ENCODE results near the gene ADAM8.

Gene ADAM8

DNA sequence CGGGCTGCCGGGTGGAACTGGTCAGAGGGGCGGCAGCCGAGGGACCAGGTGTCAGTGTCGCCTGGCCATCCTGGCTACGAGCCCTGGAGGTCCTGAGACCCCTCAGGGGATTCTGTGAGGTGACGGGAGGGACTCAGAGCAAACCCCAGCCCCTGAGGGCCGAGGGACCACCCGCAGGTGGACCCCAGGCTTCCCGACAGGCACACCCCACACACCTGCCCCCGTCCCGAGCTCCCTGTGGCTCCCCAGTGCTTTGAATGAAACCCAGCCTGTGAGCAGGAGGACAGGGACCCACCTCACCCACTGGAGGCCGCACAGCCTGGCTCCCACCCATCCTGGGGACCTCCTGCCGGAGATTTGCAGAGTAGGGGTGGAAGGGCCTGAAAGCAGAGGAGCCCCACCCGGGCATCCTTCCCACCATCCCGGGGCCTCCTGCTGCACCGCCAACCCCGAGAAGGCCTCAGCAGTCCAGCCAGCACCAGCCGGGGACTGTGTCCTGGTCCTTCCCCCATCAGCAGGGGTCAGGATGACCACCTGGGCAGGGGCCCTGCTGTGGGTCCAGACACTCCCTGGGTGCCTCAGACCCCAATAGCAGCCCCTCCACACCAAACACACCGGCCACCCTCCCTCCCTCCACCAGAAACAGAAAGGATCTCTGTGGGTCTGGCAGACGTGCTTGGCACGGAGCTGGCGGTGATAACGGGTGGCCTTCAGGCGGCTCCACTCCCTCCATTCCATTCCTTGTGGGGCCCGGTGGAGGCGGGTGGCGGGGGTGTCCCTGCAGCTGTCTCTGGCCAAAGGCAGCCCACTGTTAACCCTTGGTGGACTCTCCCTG lies 25.1 kb downstream of the ADAM8 start:
- DNase-seq (ENCODE audit: extremely low read depth in 1 of 2, low read depth in 1 of 2): no peak

DNA sequence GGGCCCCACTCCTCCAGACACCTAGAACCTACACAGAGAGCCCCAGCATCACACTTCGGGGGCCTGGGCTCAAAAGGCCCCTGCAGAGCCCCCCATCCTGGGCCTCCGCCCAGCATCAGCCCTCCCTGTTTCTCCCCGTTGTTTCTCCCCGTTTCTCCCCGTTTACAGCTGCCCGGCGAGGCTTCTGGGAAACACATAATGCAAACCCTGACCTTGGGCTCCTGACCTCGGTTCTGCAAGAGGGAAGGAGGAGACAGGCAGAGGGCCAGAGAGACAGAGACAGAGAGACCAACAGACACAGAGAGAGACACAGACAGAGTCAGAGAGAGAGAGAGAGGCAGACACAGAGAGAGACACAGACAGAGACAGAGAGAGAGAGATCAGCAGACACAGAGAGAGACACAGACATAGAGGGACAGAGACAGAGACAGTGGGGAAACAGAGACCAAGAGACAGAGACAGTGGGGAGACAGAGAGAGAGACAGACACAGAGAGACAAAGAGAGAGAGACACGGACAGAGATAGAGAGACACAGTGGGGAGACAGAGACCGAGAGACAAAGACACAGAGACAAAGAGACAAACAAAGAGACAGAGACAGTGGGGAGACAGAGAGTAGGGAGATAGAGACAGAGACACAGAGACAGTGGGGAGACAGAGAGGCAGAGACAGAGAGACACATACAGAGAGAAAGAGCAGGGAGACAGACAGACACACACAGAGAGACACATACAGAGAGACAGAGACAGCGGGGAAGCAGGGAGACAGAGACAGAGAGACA lies 26.5 kb downstream of the ADAM8 start:
- no peak for DNase-seq (ENCODE audit: extremely low read depth in 1 of 2, low read depth in 1 of 2)

DNA sequence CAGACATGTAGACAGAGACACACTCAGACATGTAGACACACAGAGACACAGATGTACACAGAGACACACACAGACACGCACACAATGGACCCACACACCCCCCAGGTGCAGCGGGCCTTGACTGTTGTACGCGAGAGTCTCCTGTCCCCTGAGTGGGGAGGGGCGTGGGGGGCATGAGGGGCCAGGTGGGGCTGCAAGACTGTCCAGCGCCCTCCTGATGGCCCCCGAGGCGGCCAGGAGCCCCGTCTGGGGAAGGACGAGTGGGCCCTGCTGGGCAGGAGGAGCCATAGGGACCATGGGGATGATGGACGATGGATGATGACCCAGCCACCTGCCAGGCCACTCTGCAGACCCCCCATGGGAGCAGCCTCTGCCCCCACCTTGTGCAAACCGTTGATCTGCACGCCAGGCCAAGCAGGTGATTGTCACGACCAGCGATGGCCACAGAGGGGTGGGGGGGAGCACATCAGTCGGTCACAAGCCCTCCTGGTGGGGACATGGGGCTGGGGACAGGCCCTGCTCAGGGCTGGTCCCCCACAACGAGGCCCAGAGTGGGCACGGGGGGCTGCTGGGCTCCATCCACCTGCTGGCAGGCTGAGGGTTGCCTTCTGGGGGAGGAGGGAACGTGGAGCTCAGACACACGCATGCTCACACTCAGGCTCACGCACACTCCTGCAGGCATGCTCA lies 27.4 kb downstream of the ADAM8 start:
- DNase-seq (ENCODE audit: extremely low read depth in 1 of 2, low read depth in 1 of 2): no peak

GRCh38 chr10:133248334-133248715 lies 28.3 kb downstream of the ADAM8 start:
- DNase-seq (ENCODE audit: extremely low read depth in 1 of 2, low read depth in 1 of 2): no peak

DNA sequence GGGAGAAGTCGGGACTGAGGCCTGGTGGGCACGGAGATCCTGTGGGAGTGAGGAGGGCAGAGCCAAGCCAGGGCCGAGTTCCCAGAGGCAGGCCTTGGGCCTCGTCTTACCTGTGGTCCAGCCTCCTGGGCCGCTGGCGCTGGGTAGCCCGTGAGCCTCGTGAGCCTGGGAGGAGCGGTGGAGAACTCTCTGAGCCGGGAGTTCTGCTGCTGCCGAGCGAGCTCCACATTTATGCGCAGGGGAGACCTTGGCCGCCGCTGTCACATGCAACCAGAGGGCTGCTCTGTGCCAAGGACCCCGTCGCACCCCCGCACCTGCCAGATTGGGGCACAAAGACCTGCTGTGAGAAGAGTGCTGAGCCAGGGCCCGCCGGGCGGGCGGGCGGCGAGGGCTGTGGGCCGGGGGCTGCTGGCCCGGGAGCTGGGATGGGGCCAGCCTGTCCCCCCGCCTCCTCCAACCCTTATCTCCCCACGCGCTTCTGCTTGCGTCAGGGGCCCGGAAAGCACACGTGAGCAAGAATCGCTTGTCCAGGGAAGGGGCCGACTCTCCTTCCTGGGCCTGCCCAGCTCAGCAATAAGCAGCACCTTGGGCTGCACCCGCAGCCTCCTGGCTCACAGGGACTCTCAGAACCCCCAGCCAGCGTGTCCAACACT lies 28.9 kb downstream of the ADAM8 start:
- no peak for DNase-seq (ENCODE audit: extremely low read depth in 1 of 2, low read depth in 1 of 2)

DNA sequence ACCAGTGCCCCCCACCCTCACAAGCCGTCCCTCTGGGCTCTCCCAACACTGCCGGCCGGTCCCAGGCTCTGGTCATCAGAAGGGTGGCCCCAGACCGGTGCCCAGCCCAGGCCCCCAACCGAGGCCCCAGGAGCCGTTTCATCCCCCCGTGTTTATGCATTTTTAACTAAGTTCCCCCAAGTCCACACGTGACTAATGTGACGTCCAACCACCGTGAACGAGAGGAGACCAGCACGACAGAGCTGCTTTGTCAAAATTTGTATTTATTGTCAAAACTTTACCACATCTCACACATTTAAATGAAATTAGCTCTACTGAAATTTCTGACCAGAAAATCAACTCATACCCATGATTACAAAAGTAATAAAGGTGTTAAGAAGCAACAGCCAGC lies 30.4 kb downstream of the ADAM8 start:
- DNase-seq (ENCODE audit: extremely low read depth in 1 of 2, low read depth in 1 of 2): no peak

DNA sequence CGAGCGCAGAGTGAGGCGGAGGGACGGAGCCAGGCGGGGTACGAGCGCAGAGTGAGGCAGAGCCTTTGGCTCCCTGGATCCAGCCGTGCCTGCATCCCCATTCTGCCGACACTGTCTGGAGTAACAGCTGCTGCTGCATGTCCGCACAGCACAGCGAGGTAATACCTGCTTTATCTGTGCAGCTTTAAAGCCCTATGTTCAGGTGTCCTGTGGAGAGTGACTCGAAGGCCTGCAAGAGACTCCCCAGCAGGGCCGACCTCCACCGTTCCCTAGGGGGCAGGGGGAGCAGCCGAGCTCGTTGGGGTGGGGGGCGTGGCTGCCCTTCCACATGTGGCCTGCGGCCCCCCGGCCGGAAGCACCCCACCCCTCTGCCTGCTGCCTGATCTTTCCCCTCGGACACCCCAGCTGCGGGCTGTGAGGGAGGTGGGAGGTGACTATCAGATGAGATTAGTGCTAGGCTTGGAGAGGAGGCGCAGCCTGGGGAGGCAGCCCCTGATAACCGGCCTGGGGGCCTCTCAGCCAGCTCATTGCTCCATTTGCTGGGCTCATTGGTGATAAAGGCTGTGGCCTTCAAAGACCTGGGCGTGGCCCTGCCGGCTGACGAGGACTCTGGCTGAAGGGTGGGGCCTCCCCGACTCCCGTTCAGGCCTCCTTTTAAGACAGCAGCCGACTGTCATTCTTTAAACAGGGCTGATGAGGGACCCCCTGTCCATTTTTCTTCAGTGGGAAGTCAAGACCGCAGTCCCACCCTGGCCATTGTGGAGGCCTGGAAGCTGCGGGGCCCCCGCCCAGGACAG lies 31.0 kb downstream of the ADAM8 start:
- no peak for DNase-seq (ENCODE audit: extremely low read depth in 1 of 2, low read depth in 1 of 2)

- DNase-seq (ENCODE audit: extremely low read depth in 1 of 2, low read depth in 1 of 2): no peak
These were observed 33.1 kb downstream of the ADAM8 start for GRCh38 chr10:133243593-133243992.

GRCh38 chr10:133242611-133243356 lies 33.9 kb downstream of the ADAM8 start:
- no peak for DNase-seq (ENCODE audit: extremely low read depth in 1 of 2, low read depth in 1 of 2)

DNA sequence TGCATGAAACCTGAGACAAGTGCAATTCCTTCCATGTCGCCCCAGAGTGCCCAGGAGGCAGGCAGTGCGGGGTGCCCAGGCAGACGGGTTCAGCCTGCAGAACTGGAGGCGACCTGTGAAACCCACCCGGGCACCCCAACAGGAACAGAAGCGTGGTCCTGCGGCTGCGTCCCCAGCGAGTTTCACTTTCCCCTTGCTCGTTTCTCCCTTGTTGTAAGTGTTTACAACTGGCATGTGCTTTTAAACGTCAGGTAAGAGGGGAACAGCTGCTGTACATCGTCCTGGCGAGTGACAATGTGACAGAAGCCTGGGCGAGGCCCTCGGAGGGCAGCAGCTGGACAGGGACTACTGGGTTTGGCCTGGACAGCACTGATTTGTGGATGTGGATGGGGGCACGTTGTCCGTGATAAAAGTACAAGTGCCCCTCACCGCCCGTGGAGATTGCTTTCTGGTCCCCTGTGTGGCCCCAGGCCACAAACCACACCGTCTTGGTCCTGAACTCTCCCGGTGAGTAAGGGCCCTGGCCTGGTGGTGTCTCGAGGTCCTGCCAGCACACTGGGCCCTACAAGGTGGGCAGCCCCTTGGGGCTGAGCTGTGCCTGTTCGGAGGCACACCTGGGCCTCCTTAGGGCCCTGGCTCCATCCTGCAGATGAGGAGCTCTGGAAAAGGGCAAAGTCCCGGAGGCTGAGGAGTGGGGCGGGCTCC lies 35.0 kb downstream of the ADAM8 start:
- no peak for DNase-seq (ENCODE audit: extremely low read depth in 1 of 2, low read depth in 1 of 2)

DNA sequence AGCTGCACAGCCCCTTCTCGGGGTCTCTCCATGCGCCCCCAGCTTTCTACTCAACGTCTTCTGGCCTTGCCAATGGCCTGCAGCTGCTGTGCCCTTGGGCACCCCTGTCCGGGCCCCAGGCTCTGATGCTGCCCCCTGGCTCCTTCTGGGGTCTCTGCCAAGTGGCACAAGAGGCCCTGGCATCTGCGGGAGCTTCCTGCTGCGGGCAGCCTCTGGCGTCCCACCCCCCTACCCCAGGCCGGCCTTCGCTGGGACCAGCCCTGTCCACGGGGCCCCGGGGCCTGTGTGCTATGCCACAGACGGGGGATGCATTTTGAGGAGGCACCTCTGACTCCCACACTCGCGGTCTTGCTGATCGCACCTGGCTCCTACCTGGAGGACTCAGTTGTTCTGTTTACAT lies 36.7 kb downstream of the ADAM8 start:
- DNase-seq (ENCODE audit: extremely low read depth in 1 of 2, low read depth in 1 of 2): no peak

- DNase-seq (ENCODE audit: extremely low read depth in 1 of 2, low read depth in 1 of 2): no peak
These were observed 38.2 kb downstream of the ADAM8 start for GRCh38 chr10:133238466-133238804.

GRCh38 chr10:133237588-133238465 lies 38.8 kb downstream of the ADAM8 start, which contains the start of gene VENTX:
VENTX (plus strand) TSS chr10:133237855; CDS start chr10:133237915, 60 bp downstream.
- DNase-seq (ENCODE audit: extremely low read depth in 1 of 2, low read depth in 1 of 2): no peak

DNA sequence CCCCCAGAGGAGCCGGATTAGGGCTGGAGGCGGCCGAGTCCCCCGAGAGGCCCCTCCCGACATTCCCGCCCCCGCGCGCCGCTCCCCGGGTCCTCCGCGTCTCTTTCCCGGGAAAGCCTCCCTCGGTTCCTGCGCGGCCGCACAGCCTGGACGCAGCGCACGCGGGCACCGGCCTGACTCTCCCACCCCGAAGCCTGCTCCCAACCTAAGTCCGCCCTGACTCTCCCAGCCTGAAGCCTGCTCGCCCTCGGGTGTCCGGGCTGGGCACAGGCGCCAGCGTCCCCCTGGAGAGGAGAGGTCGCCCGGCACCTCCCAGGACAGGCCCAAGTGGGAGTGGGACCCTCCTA lies 39.5 kb downstream of the ADAM8 start:
- no peak for DNase-seq (ENCODE audit: extremely low read depth in 1 of 2, low read depth in 1 of 2)

DNA sequence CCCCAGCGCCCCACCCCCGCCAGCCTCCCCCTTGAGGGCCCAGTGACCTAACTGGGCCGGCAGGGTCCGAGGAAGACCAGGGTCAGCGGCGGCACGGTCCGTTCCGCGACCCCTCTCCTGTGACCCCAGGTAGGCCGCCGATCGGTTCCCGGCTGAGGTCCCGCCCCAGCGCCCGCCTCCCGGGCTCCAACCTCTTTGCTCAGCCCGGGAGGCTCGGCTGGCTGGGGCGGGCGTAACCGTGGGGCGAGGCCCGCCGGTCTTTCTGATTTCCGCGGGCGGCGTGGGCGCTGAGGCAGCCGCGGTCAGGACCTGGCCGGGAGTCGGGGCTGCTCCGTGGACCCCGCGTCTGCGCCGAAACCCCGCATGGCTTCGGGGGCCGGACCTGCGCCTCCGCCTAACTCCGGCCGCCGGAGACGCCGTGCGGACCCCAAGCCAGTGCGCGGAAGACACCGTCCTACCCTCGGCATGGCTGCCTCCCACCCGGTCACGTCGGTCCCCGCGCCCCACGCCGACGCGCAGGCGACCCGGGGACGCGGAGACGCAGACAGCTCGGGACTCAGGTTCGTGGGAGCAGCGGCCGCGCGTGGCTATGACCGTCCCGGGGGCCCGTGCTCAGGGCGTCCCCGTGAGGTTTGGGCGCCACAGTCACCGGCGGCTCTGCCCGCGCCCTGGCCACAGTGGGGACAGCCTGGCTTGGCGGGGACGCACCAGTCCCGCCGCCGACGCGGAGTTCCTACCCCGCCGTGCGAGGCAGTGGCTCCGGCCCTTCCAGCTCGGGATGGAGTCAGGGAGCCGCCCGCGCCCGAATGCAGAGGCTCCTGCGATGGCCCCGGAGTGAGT lies 40.0 kb downstream of the ADAM8 start:
- no peak for DNase-seq (ENCODE audit: extremely low read depth in 1 of 2, low read depth in 1 of 2)

DNA sequence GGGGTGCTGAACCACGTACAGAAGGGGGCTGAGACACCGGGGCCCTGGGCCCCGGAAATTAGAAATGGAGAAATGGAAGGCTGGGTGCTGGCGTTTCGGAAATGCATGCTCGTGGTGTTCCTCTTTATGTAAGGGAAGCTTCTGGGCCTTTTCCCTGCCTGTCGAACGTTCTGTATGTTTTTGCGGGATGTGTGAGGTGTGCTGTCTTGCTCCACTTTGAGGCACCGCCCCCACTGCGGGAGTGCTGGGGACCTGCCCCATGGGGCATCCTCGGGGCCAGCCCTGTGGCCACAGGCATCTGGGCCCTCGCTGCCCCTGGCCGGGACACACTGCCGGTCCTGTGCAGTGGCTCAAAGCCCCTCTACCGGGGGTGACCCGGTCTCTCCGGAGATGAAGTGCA lies 40.7 kb downstream of the ADAM8 start:
- DNase-seq (ENCODE audit: extremely low read depth in 1 of 2, low read depth in 1 of 2): no peak

DNA sequence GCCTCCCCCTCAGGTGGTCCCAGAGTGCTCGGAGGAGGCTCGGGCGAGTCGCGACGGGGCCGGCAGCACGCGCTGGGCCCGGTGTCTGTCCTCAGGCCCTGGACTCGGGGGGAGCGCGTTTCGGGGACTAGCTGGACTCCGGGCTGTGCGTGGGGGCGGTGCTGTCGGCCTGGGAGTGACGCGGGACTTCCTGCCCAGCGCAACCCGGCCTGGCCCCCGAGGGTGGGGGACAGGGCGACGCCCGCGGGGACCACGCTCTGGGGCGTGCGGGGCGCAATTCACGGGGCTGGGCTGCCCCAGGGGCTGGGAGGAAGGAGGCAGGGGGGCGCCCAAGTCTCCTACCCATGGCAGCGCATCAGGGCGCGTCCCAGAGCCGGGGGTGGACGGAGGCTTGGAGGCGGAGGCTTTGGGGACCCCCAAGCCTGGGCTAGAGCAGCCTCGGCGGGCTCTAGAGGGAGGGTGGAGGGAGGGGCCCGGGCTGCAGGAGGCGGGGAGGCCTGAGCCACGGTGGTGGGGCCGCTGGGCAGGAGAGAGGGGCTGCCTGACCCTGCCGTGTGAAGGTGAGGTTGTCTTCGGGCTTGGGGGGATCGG lies 41.3 kb downstream of the ADAM8 start:
- no peak for DNase-seq (ENCODE audit: extremely low read depth in 1 of 2, low read depth in 1 of 2)

Measured in activated CD8-positive, alpha-beta memory T cell treated with anti-CD3 and anti-CD28 coated beads for 1 hour (primary cell).